GM21367 (cell line): Measurements from ENCODE around the gene CFAP73.

ENCODE experiments used
- ATAC-seq: cut with Tn5 transposase; IDR thresholded peaks from one replicate; pipeline ENCODE4 v1.9.1; 2021; ENCODE audit not compliant: unreplicated experiment

CFAP73 gene

GRCh38 chr12:113119980-113120669 lies 29.4 kb upstream of the CFAP73 start:
- no peak for ATAC-seq

DNA sequence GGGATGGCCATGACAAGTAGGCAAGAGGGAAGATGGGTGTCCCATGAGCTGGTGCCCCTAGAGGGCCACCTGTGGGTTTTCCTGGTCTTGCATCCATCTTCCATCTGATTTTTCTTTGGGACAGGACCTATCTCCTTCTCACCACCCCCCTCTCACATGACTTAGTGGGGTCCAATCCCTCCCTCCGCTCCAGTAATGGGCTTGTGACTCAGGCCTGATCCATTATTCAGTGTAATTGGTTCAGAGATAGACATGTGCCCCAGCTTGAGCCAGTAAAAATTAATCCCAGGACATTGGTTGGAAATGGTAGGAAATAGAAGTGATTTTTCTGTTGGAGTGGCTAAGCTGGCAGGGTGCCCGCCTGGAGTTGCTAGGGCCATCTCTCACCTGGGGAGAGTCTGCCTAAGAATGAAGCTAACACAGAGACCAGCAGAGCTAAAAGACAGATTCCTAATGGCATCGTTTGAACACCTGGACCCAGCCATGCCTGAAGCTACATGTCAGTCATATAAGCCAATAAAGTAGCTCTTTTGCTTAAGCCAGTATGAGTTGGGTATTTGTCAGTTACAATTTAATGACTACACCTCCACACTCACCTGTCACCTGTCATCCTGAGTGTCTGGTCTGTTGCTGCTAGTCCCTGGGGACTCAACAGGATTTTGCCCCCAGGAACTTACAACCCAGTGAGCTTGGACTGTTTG lies 28.7 kb upstream of the CFAP73 start:
- no peak for ATAC-seq

- no peak for ATAC-seq
Measured at GRCh38 chr12:113127791-113128199, 21.7 kb upstream of the CFAP73 start.

- no peak for ATAC-seq
Measured at GRCh38 chr12:113128802-113129663, 20.5 kb upstream of the CFAP73 start.

- no peak for ATAC-seq
Measured at GRCh38 chr12:113129664-113130456, 19.7 kb upstream of the CFAP73 start.

GRCh38 chr12:113130457-113131135 lies 18.9 kb upstream of the CFAP73 start:
- no peak for ATAC-seq

- no peak for ATAC-seq
Measured at GRCh38 chr12:113131556-113131955, 18.0 kb upstream of the CFAP73 start.

DNA sequence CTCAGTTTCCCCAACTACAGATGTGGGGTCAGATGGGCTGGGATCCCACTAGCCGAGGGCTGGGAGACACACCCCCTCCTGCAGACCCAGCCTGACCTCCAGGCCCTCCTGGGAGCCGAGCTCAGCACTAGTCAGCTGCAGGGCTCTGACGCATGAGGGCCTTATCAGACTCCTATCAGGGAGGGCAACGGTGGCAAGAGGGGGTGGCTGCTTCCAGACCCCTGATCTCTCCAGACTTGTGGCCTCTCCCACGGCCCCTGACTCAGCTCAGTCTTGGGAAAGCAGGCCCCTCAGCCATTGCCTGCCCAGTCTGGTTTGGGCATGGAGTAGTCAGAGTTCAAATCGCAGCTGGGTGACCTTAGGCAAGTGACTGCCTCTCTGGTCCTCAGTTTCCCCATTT lies 16.5 kb upstream of the CFAP73 start:
- ATAC-seq = no peak

- ATAC-seq = no peak
Measured at GRCh38 chr12:113133666-113134065, 15.9 kb upstream of the CFAP73 start.

- no peak for ATAC-seq
Measured at GRCh38 chr12:113134071-113134470, 15.5 kb upstream of the CFAP73 start.

- ATAC-seq = no peak
Measured at GRCh38 chr12:113134521-113134951, 15.0 kb upstream of the CFAP73 start.

- no peak for ATAC-seq
Measured at GRCh38 chr12:113135178-113136127, 14.1 kb upstream of the CFAP73 start, which contains the start of gene RASAL1. TSS of gene RASAL1 (minus strand) at chr12:113135761. CDS start at chr12:113135462, 299 bp downstream.

DNA sequence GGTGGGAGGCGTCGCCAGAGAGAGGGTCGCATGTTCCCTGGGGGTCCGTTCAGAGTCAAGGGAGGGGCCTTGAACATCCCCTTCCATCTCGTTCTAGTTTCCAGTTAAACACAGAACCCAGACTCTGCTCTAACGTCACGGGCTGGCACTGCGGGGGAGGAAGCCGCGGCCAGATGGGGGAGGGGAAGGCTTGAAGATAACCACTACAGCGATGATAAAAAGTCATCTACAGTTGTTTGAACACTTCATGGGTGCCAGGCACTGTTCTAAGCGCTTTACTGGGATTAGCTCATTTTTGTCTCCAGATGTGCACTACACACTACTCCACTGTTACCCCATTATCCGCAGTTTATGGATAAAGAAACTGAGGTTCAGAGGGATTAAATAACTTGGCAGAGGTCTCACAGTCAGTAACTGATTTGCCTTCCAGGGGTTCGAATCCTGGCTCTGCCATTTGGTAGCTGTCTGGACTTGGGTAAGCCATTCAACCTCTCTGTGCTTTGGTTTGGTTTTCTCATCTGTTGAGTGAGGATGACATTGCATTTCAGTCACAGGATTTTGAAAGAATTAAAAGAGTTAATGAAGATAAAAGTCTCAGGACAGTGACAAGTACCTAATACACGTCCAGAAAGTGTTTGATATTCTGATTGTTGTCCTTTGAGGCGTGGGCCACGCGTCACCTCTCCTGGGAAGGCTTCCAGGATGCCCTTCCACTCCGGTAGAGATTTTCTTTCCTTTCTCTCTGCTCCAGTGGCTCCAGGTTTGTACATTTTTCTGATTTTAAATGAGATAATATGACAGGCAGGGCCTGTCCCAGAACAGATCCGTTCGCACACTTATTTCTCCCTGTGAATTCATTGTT lies 13.2 kb upstream of the CFAP73 start:
- no peak for ATAC-seq

GRCh38 chr12:113136990-113137511 lies 12.5 kb upstream of the CFAP73 start:
- ATAC-seq = no peak

GRCh38 chr12:113137861-113138783 lies 11.4 kb upstream of the CFAP73 start:
- no peak for ATAC-seq

DNA sequence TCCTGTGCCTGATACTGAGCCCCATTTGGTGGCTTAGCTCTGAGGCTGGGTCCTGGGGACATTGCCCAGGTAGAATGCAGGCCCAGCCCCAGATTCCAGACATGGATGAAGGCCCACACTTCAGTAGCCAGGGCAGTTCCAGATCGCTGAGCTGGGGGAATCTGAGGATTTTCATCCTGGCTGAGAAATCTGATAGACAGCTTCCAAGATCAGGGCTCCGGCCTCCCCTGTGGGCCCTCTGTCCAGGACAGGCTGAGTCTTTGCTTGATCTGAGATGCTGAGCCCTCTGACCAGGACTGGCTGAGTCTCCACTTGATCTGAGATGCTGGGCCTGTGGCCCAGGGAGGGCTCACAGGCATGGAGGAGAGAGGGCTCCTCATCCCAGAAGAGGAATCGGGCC lies 10.7 kb upstream of the CFAP73 start:
- no peak for ATAC-seq

- no peak for ATAC-seq
Measured at GRCh38 chr12:113140706-113141105, 8.8 kb upstream of the CFAP73 start.
